H9 (cell line): ENCODE measurements around the gene JADE2. TPM values are rescaled to one million over a fixed set of nuclear protein-coding genes. Genes with fewer than 3 reads are reported as not detected.

Experiments
- DNase-seq: peaks from one replicate; pipeline ENCODE4 v3.0.0-alpha.2; 2017
- H2AFZ ChIP-seq: one replicate; pipeline ENCODE4 v1.6.1; 2013; ENCODE audit warnings: mild to moderate bottlenecking, low read length, control low read depth, moderate library complexity
- H2AK5ac ChIP-seq: 2 replicates; pipeline ENCODE4 v1.6.1; 2013; ENCODE audit warnings: low read length, control low read depth, mixed read lengths; ENCODE audit not compliant: insufficient read length
- H2BK120ac ChIP-seq: one replicate; pipeline ENCODE4 v1.6.1; 2013; ENCODE audit warnings: low read depth, mild to moderate bottlenecking, low read length, control low read depth, inconsistent platforms; ENCODE audit not compliant: poor library complexity, severe bottlenecking
- H2BK12ac ChIP-seq: 2 replicates; pipeline ENCODE4 v1.6.1; 2013; ENCODE audit warnings: low read length, control low read depth, mixed read lengths, low read depth; ENCODE audit not compliant: insufficient read length
- H2BK15ac ChIP-seq: 2 replicates; pipeline ENCODE4 v1.6.1; 2013; ENCODE audit warnings: low read depth, low read length, control low read depth
- H2BK20ac ChIP-seq: one replicate; pipeline ENCODE4 v1.6.1; 2013; ENCODE audit warnings: low read depth, mild to moderate bottlenecking, low read length, control low read depth, inconsistent platforms; ENCODE audit not compliant: poor library complexity, severe bottlenecking
- H2BK5ac ChIP-seq: 2 replicates; pipeline ENCODE4 v1.6.1; 2013; ENCODE audit warnings: low read length, control low read depth, mixed read lengths; ENCODE audit not compliant: insufficient read length
- H3K14ac ChIP-seq: 2 replicates; pipeline ENCODE4 v1.6.1; 2013; ENCODE audit warnings: low read length, control low read depth; ENCODE audit not compliant: insufficient read depth
- H3K18ac ChIP-seq: 2 replicates; pipeline ENCODE4 v1.6.1; 2013; ENCODE audit warnings: low read depth, mild to moderate bottlenecking, mixed read lengths, low read length, control low read depth; ENCODE audit not compliant: insufficient read length
- H3K23ac ChIP-seq: 2 replicates; pipeline ENCODE4 v1.6.1; 2013; ENCODE audit warnings: low read length, control low read depth, mixed read lengths, low read depth; ENCODE audit not compliant: insufficient read length
- H3K23me2 ChIP-seq: 2 replicates; pipeline ENCODE4 v1.6.1; 2013; ENCODE audit warnings: low read depth, mild to moderate bottlenecking, mixed read lengths, low read length, control low read depth; ENCODE audit not compliant: insufficient read length, poor library complexity, severe bottlenecking
- H3K27ac ChIP-seq: 2 replicates; pipeline ENCODE4 v1.5.1; 2013; ENCODE audit warnings: low read length, control low read depth, mixed read lengths, low read depth; ENCODE audit not compliant: insufficient read length
- H3K27me3 ChIP-seq: 2 replicates; pipeline ENCODE4 v1.6.1; 2013; ENCODE audit warnings: low read length, control low read depth, inconsistent platforms; ENCODE audit not compliant: insufficient read depth
- H3K4ac ChIP-seq: 2 replicates; pipeline ENCODE4 v1.6.1; 2013; ENCODE audit warnings: low read depth, mild to moderate bottlenecking, control low read depth, inconsistent platforms, low read length, moderate library complexity
- H3K4me1 ChIP-seq: 2 replicates; pipeline ENCODE4 v1.6.1; 2013; ENCODE audit warnings: low read length, control low read depth, inconsistent platforms; ENCODE audit not compliant: insufficient read depth
- H3K4me2 ChIP-seq: 2 replicates; pipeline ENCODE4 v1.6.1; 2013; ENCODE audit warnings: low read length, control low read depth, mixed read lengths; ENCODE audit not compliant: insufficient read length, insufficient read depth
- H3K56ac ChIP-seq: 2 replicates; pipeline ENCODE4 v1.6.1; 2013; ENCODE audit warnings: low read depth, mild to moderate bottlenecking, mixed read lengths, low read length, control low read depth; ENCODE audit not compliant: insufficient read length
- H3K79me1 ChIP-seq: 2 replicates; pipeline ENCODE4 v1.6.1; 2013; ENCODE audit warnings: low read depth, mild to moderate bottlenecking, moderate library complexity, low read length, control low read depth, inconsistent platforms; ENCODE audit not compliant: insufficient read depth, poor library complexity, severe bottlenecking
- H3K79me2 ChIP-seq: 2 replicates; pipeline ENCODE4 v1.6.1; 2013; ENCODE audit warnings: low read length, control low read depth, inconsistent platforms; ENCODE audit not compliant: insufficient read depth
- H3K9ac ChIP-seq: 2 replicates; pipeline ENCODE4 v1.6.1; 2013; ENCODE audit warnings: low read length, control low read depth, mixed read lengths; ENCODE audit not compliant: insufficient read length; ENCODE audit errors: extremely low read depth
- H3K9me3 ChIP-seq: one replicate; pipeline ENCODE4 v1.6.1; 2013; ENCODE audit warnings: low read depth, low read length, inconsistent platforms; ENCODE audit not compliant: control insufficient read depth
- H3T11ph ChIP-seq: one replicate; pipeline ENCODE4 v1.6.1; 2013; ENCODE audit warnings: mild to moderate bottlenecking, low read length, control low read depth, inconsistent platforms
- H4K20me1 ChIP-seq: one replicate; pipeline ENCODE4 v1.6.1; 2013; ENCODE audit not compliant: control insufficient read depth, insufficient read length, insufficient read depth
- H4K5ac ChIP-seq: 2 replicates; pipeline ENCODE4 v1.6.1; 2013; ENCODE audit warnings: low read depth, mild to moderate bottlenecking, mixed read lengths, low read length, control low read depth; ENCODE audit not compliant: insufficient read length
- H4K8ac ChIP-seq: replicated peaks from 2 replicates; pipeline ENCODE4 v1.6.1; 2013; ENCODE audit warnings: low read length, control low read depth, mixed read lengths, low read depth; ENCODE audit not compliant: insufficient read length
- H4K91ac ChIP-seq: 2 replicates; pipeline ENCODE4 v1.6.1; 2013; ENCODE audit warnings: low read depth, mild to moderate bottlenecking, moderate library complexity, mixed read lengths, low read length, control low read depth; ENCODE audit not compliant: insufficient read length
- H3K27ac Mint-ChIP-seq, 3 experiments: 2 replicates in 2 of 3; 3 replicates in 1 of 3; pipeline ENCODE4 v1.8.0; 2020 to 2021; ENCODE audit warnings: mixed read lengths in 3 of 3, mild to moderate bottlenecking in 1 of 3, moderate library complexity in 1 of 3
- H3K27me3 Mint-ChIP-seq: 2 replicates; pipeline ENCODE4 v1.8.0; 2021; ENCODE audit warnings: low read depth, mild to moderate bottlenecking, moderate library complexity, mixed read lengths
- H3K36me3 Mint-ChIP-seq, 3 experiments: 2 replicates in 2 of 3; 3 replicates in 1 of 3; pipeline ENCODE4 v1.8.0; 2020 to 2021; ENCODE audit warnings: low read depth in 3 of 3, mixed read lengths in 3 of 3; ENCODE audit not compliant: insufficient read depth in 1 of 3
- H3K4me1 Mint-ChIP-seq, 2 experiments: 2 replicates each; pipeline ENCODE4 v1.8.0; 2020; ENCODE audit warnings: mixed read lengths in 2 of 2
- H3K4me3 Mint-ChIP-seq, 2 experiments: 2 replicates in 1 of 2; 3 replicates in 1 of 2; pipeline ENCODE4 v1.8.0; 2020 to 2021; ENCODE audit warnings: mild to moderate bottlenecking in 2 of 2, mixed read lengths in 2 of 2, moderate library complexity in 1 of 2
- H3K9me3 Mint-ChIP-seq, 2 experiments: 2 replicates in 1 of 2; 3 replicates in 1 of 2; pipeline ENCODE4 v1.8.0; 2020; ENCODE audit warnings: mild to moderate bottlenecking in 2 of 2, mixed read lengths in 2 of 2, moderate library complexity in 1 of 2
- CTCF ChIP-seq: fragments of 200-600 bp; sonication (generic); conservative IDR thresholded peaks from 3 replicates; pipeline ENCODE4 v1.8.0; 2021; ENCODE audit warnings: antibody characterized with exemption, mild to moderate bottlenecking
- WGBS: extraction: QIAGEN DNeasy Blood & Tissue Kit; methylation state at CpG from one replicate; pipeline ENCODE4 v1.1.7; 2013; ENCODE audit warnings: missing lambda C conversion rate, low lambda C conversion rate, mixed read lengths; ENCODE audit not compliant: insufficient read length; ENCODE audit errors: extremely low coverage; 5-methylcytosine and 5-hydroxymethylcytosine counted together
- total RNA-seq: library from RNA; stranded (reverse); gene quantifications from 2 replicates; pipeline ENCODE4 v1.2.1, GENCODE V29; 2021

JADE2 gene
- total RNA-seq, 1 experiment from 2014 or later = 99.7 TPM

GRCh38 chr5:134545070-134545868 is 19.8 kb downstream of the JADE2 start:
- Histone ChIP-seq H3T11ph (no peak overlapping the region), H2BK20ac (no peak overlapping the region), H3K27ac (no peak overlapping the region), H3K23ac (no peak overlapping the region), H2AFZ (no peak overlapping the region), H2BK12ac (no peak overlapping the region), H3K4ac (no peak overlapping the region), H3K18ac (no peak overlapping the region), H3K27me3 (no peaks in the 10 kb centered on the region), H4K20me1 (no peaks in the 10 kb centered on the region), H3K9me3 (no peaks in the 10 kb centered on the region), H3K4me2 (no peak overlapping the region), H2BK120ac (no peak overlapping the region), H3K23me2 (no peaks in the 10 kb centered on the region), H3K56ac (no peak overlapping the region), H3K4me1 (peaks cover 4% of the 10 kb centered on the region; the same call in 1 of the 2 replicates), H3K14ac (no peak overlapping the region), H4K91ac (no peak overlapping the region), H3K79me2 (no peaks in the 10 kb centered on the region), H4K5ac (no peak overlapping the region), H2BK5ac (no peak overlapping the region), H2BK15ac (no peak overlapping the region), H2AK5ac (no peak overlapping the region), H3K9ac (no peak overlapping the region), H4K8ac (no peak overlapping the region), H3K79me1 (no peaks in the 10 kb centered on the region)
- Mint-ChIP-seq H3K9me3 (no peaks in the 10 kb centered on the region), H3K4me1 (peaks cover 34 to 42% of the 10 kb centered on the region in 2 experiments), H3K27me3 (no peaks in the 10 kb centered on the region), H3K27ac (peak overlapping the region; percentile 57 to 87 (median 64); a peak in 4 of 7 replicates), H3K36me3 (peaks cover 5 to 85% (median 44%) of the 10 kb centered on the region in 3 experiments; a peak in 6 of 7 replicates), H3K4me3 (no peak overlapping the region)
- no peak for TF ChIP-seq CTCF
- DNase-seq = no peak
- no CpG with 5 or more reads among the region's 10 CpGs for WGBS
